Lower leg skin (tissue), 3 donors: ENCODE data around the gene SWAP70.

ENCODE experiments used
- CTCF ChIP-seq, 3 donors: fragments of 450-650 bp; IDR thresholded peaks; one replicate each; pipeline ENCODE4 v1.5.1; 2016; ENCODE audit warnings: antibody characterized with exemption in 3 of 3, mild to moderate bottlenecking in 3 of 3, moderate library complexity in 2 of 3
- POLR2A ChIP-seq, 2 donors: fragments of 450-650 bp; IDR thresholded peaks; one replicate each; pipeline ENCODE4 v1.6.1; 2016 to 2017; ENCODE audit warnings: antibody characterized with exemption in 2 of 2, mild to moderate bottlenecking in 1 of 2, moderate library complexity in 1 of 2

- no peak for TF ChIP-seq CTCF (IDR thresholded peaks at IDR 0.05)
- TF ChIP-seq POLR2A (IDR thresholded peaks at IDR 0.05): no peak
Measured at GRCh38 chr11:9639099-9639498, 24.8 kb upstream of the SWAP70 start.
